HEK293T (cell line): ENCODE results near the gene MTARC2.

Experiments used
- ARNT ChIP-seq: fragments of 450-650 bp; IDR thresholded peaks from 2 replicates; pipeline ENCODE4 v1.6.1; 2017; ENCODE audit warnings: mild to moderate bottlenecking
- BHLHE40 ChIP-seq: fragments of 450-650 bp; IDR thresholded peaks from 2 replicates; pipeline ENCODE4 v1.6.1; 2016; ENCODE audit warnings: mild to moderate bottlenecking, moderate library complexity, borderline replicate concordance
- FOXK2 ChIP-seq: fragments of 450-650 bp; IDR thresholded peaks from 2 replicates; pipeline ENCODE4 v1.6.1; 2016; ENCODE audit warnings: mild to moderate bottlenecking
- HDGF ChIP-seq: fragments of 450-650 bp; IDR thresholded peaks from 2 replicates; pipeline ENCODE4 v1.6.1; 2017; ENCODE audit warnings: antibody characterized with exemption, borderline replicate concordance
- LEF1 ChIP-seq: fragments of 450-650 bp; IDR thresholded peaks from 2 replicates; pipeline ENCODE4 v1.6.1; 2017; ENCODE audit warnings: mild to moderate bottlenecking, borderline replicate concordance
- NFRKB ChIP-seq: fragments of 450-650 bp; IDR thresholded peaks from 2 replicates; pipeline ENCODE4 v1.6.1; 2016; ENCODE audit warnings: mild to moderate bottlenecking, moderate library complexity
- SUZ12 ChIP-seq: fragments of 450-650 bp; IDR thresholded peaks from 2 replicates; pipeline ENCODE4 v1.6.1; 2016; ENCODE audit warnings: mild to moderate bottlenecking
- TARDBP ChIP-seq: fragments of 450-650 bp; IDR thresholded peaks from 2 replicates; pipeline ENCODE4 v1.6.1; 2016

- TF ChIP-seq NFRKB (no peak), SUZ12 (no peak), LEF1 (no peak), TARDBP (no peak), BHLHE40 (no peak), FOXK2 (no peak), ARNT (no peak), HDGF (no peak)
Measured at GRCh38 chr1:220768126-220768601, 20.0 kb downstream of the MTARC2 start.
